HG02759 (cell line): ENCODE data around the gene TOP3B.

Experiments used
- ATAC-seq: cut with Tn5 transposase; IDR thresholded peaks from one replicate; pipeline ENCODE4 v1.9.1; 2021; ENCODE audit warnings: mild to moderate bottlenecking, moderate library complexity; ENCODE audit not compliant: unreplicated experiment

Gene TOP3B

GRCh38 chr22:22011964-22012363, 29.4 kb upstream of the TOP3B start:
- ATAC-seq, result no peak

DNA sequence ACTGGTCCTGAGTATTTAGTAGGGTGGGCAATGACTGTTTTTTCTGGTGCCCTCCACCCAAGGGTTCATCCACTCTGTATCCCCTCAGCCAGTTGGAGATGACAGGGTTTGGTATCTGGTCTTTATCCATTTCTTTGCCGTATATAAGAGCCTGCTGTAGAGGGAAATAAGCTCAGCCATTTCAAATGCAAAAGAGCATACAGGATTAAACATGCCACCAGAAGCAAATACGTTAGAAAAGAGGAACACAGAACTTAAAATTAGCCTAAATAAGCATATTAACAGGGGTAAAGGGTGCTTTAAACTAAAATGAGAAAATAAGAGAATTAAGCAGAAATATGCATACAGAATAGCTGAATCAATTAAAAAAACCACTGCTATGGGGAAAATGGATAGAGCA, 27.8 kb upstream of the TOP3B start:
- ATAC-seq, result no peak

GRCh38 chr22:22009661-22010060, 27.1 kb upstream of the TOP3B start:
- ATAC-seq, result no peak

DNA sequence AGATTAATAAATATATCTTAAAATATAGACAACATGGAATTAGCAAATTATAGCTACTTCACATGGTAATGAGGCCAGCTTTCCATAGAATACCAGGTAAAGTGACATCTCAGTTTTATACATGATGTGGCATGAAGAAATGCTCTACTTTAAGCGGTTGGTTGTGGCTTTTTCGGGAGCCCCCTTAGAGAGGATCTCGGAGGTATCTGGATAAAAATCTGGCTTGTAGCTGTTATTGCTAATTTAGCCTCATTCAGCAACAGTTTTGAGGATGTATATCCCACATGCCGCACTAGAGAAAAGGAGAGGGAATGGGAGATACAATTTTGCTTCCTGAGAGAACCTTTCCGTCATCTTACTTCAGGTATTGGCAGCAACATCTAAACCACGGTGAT, 24.0 kb upstream of the TOP3B start:
- ATAC-seq, result no peak

- no peak for ATAC-seq
Observed at GRCh38 chr22:22005945-22006595, 23.5 kb upstream of the TOP3B start.

- no peak for ATAC-seq
Observed at GRCh38 chr22:22003233-22003632, 20.6 kb upstream of the TOP3B start.

GRCh38 chr22:22002526-22003055, 20.0 kb upstream of the TOP3B start:
- ATAC-seq, result no peak

GRCh38 chr22:22001664-22002525, 19.3 kb upstream of the TOP3B start:
- ATAC-seq, result no peak

DNA sequence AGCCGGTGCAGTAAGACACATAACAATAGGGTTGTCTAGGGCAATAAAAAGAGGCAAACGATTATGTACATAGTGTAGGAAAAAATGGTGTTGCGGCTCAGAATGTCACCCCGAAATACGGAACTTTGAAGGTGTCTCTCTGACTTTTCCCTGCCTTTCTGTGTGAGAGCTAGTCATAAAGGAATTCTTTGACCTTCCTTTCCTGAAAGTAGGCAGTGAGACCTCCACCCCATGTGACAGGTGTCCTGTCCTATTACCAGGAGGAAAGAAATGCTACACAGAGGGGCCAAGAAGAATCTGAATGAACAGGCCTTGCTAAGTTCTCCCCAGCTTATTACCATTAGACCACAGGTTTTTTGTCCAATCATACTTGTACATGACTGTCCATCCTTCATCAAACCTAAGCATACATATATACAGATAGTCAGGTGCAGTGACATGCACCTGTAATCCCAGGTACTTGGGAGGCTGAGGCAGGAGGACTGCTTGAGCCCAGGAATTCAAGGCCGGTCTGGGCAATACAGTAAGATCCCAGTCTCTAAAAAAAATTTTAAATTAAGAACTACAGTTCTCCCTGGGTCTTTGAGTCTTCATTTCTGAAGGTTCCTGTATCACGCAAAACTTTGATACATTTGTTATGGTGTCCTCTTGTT, 16.1 kb upstream of the TOP3B start:
- ATAC-seq, result no peak

GRCh38 chr22:21996175-21996720, 13.7 kb upstream of the TOP3B start:
- no peak for ATAC-seq

GRCh38 chr22:21995660-21996059, 13.1 kb upstream of the TOP3B start:
- no peak for ATAC-seq

DNA sequence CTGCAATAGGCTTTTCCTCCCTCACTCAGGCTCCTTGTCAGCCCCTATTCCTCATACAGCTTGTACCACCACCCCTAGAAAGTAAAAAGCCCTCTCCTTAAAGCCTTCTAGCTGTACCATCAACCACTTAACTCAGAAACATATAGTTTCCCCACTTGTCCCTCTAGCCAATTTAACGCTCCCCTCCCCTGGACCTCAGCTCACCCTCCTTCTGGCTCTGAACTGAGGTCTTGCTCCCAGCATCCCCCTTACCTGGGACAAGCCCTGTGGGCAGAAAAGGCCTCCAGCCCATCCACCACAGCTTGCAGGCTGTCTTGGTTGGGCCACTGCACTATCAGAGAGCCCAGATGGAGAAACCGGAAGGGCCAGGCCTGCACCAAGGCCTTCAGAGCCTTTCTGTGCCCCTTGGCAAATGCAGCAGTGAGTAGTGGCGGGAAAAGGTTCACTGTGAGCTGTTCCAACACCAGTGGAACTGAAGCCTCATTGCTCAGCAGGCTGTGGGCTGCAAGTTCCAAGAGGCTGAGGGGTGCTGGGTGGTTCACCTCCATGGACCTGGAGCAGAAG, 12.4 kb upstream of the TOP3B start:
- ATAC-seq, result no peak

- ATAC-seq, result no peak
Observed at GRCh38 chr22:21992593-21993237, 10.1 kb upstream of the TOP3B start.

DNA sequence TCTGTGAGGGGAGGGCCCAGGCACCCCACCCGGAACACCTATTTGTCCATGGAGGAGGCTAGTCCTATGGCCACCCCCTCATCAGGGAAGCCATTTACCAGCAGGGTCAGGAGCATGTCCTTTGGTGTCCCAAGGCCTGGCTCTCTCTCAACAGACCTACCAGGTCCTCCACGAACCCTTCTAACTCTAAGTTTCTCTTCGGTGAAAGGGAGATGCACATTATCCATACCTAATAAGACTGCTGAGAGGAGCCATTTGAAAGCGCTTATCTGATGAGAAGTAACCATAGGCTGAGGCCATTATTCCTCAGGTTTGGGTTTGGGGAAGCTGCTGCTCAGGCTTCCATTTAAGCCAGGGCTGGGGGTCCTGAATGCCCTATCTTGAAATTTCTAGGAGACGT, 9.2 kb upstream of the TOP3B start:
- ATAC-seq, result no peak

GRCh38 chr22:21991304-21991596, 8.7 kb upstream of the TOP3B start:
- no peak for ATAC-seq

DNA sequence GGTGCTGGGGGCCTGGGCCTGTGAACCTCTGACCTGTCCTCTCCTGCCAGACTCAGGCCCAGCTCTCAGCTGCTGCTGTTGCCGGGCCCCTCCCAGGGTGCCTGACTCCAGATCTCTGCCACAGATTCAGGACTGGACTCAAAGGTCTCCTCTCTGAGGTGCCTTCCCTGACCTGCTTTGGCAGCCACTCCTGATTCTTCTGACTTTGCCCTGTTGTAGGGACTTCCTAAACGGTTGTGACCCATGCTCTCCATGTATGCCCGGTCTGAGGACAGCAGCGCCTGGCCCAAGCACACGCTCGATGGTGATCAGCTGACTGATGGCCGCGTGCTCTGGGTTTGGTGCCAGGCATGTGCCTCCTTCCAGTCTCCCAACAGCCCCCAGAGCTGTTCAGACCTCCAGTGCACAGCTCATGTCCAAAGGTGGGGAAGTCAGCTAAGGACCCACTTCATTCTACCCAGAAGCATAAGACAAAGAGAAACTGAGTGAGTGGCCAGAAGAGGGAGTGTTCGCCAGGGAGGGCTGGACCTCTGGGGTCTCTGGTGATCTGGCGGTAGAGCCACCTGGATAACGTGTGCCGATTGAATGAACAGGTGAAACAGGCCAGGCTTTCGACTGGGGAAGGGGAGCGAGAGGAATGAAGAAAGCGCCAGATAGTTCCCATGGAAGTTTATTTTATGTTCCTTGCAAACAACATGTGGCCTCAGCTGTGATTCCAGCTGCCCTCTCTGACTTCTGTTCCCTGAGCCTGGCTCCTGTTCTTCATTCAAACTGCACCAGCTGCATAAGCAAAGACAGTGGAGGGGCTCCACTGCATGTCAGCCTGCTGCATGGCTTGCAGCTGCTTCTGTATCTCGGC, 8.1 kb upstream of the TOP3B start:
- ATAC-seq, result no peak

DNA sequence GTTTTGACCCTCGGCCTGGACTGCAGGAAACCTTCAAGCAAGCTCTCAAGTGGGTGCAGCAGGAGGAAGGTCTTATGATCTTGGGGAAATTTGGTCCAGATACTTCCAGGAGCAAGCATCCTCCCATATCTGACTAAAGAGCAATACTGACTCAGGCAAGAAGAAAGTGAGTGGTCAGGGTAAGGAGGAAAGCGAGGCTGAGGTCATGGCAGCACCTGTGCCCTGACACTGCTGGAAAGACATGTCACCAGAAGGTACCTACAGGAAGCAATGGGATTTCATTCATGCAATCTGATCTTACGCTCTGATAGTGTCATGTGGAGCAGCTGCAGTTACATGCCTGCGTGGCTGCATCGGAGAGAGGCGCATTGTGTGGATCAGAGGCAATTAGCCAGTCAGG, 6.5 kb upstream of the TOP3B start:
- no peak for ATAC-seq

- ATAC-seq, result no peak
Observed at GRCh38 chr22:21985214-21985613, 2.6 kb upstream of the TOP3B start.

GRCh38 chr22:21984793-21985192, 2.2 kb upstream of the TOP3B start:
- ATAC-seq, result no peak

- no peak for ATAC-seq
Observed at GRCh38 chr22:21981874-21982273, 713 bp downstream of the TOP3B start.
